Upper lobe of right lung (tissue), 1 donor: Measurements from ENCODE around the gene KIFC1. TPM values are rescaled to one million over a fixed set of nuclear protein-coding genes. Genes with fewer than 3 reads are reported as not detected.

Source experiments
- ATAC-seq: fragments of 200-7000 bp; cut with Tn5 transposase; one replicate; pipeline ENCODE4 v1.9.1; 2020; ENCODE audit warnings: mild to moderate bottlenecking, moderate library complexity
- DNase-seq: peaks from one replicate; pipeline ENCODE4 v3.0.0-alpha.2; 2020
- H3K27ac ChIP-seq: fragments of 200-600 bp; one replicate; pipeline ENCODE4 v1.8.0; 2022
- H3K27me3 ChIP-seq: fragments of 200-600 bp; one replicate; pipeline ENCODE4 v1.8.0; 2022; ENCODE audit warnings: mild to moderate bottlenecking
- H3K36me3 ChIP-seq: fragments of 200-600 bp; one replicate; pipeline ENCODE4 v1.8.0; 2022
- H3K4me1 ChIP-seq: fragments of 200-600 bp; one replicate; pipeline ENCODE4 v1.8.0; 2022
- H3K4me3 ChIP-seq: fragments of 200-600 bp; one replicate; pipeline ENCODE4 v1.8.0; 2022; ENCODE audit warnings: mild to moderate bottlenecking
- H3K9me3 ChIP-seq: fragments of 200-600 bp; one replicate; pipeline ENCODE4 v1.8.0; 2022
- intact Hi-C: fragments of 100-400 bp; cut with DNase I; formaldehyde crosslinking; loops from one replicate; pipeline ENCODE4 v1.11.0; 2022
- total RNA-seq: library from RNA; stranded (reverse); fragmentation: NEBNext Ultra II Directional; extraction: Animal tissue kit (Norgen Biotek cat#: 25700); gene quantifications from one replicate; pipeline ENCODE4 v1.2.1, GENCODE V29; 2021
- TF ChIP-seq, protein P1 (sequence below): fragments of 200-600 bp; IDR thresholded peaks from one replicate; pipeline ENCODE4 v1.8.0; 2022; ENCODE audit warnings: antibody characterized with exemption
- donor health status: DM: no; HTN: yes; CAD: no; lungs with severe emphysema.

KIFC1 gene
- total RNA-seq, 1 donor from 2014 or later, result 2.3 TPM

DNA sequence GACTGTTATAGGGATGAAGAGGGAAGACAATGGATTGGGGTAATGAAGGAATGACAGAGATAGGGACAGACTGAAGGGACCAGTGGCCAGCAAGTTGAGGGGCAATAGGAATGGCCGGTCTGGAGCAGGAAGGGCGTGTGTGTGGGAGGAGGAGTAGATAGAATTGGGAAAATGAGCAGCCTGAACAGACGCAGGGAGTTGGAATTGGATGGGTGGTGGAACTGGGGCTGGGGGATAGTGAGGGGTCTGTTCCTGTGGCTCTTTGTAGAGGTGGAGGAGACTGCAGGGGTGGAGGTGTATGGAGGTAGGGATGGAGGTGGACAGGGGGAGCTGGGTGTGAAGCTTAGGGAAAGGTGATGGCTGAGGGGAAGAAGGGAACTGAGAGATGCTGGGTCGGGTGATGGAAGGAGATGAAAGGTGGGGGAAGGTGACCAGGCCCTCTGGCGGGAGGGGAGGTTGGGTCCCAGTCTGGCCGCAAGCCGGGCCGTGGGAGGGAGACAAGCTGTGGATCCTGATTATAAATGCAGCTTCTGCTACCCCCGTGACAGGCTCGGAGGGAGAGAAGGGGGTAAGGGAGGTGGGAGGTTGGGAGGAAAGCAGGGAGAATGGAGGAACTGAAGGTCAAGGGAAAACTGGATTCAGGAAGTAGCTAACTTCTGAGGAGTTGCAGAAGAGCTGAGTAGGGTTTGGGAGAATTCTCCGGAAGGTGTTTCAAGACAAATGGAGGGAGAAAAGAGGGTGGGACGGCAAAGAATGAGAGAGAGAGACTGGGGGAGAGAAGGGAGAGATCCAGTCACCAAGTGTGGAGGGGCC lies 33.4 kb downstream of the KIFC1 start:
- H3K9me3 ChIP-seq, result no peaks in the 10 kb centered on the region
- intact Hi-C loops, result no loop called here
- ATAC-seq, result no peak

DNA sequence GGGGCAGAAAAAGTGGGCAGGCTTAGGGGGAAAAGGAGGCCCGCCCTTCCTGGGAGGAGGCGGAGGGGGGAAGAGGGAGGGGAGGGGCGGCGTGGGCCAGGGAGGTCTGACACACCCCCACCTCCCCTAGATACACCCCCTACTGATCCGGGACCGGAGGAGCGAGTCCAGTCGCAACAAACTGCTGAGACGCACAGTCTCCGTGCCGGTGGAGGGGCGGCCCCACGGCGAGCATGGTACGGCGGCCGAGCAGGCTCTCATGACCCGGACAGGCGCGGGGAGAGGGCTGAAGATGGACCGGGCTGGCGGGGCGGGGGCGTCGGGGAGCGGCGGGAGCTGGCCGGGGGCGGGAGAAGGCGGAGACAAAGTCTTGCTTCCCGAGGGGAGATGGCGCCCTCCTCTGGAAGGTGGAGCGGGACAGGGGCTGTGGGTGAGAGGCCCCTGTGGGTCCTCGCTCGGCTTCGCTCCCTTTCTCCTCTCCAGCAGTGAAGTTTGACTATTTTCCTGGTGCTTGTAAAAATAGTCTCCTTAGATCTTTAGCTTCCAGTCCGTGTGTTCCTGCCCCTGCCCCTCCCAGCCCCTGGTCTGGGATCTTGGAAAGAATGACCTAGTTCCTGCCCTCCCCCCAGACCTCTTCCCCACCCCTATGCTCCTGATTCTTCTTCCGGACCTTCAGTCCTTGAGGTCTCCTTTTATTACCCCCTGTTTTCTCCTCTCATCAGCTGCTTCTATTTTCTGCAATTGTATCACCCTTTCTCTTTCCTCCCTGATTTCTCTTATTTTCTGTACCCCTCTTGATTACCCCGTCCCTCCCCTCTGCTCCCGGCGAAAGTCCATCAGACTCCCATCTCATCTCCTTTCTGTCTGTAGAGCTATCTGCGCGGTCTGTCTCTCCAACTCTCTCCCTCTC lies 34.3 kb downstream of the KIFC1 start:
- H3K36me3 ChIP-seq, result no peaks in the 10 kb centered on the region
- H3K9me3 ChIP-seq, result no peaks in the 10 kb centered on the region
- ATAC-seq (peak; percentile 86), DNase-seq (peak; percentile 96)
- peak overlapping the region; percentile 64 for H3K4me3 ChIP-seq
- peaks cover 43% of the 10 kb centered on the region for H3K4me1 ChIP-seq
- intact Hi-C loops, result no loop called here
- TF ChIP-seq, protein P1, sequence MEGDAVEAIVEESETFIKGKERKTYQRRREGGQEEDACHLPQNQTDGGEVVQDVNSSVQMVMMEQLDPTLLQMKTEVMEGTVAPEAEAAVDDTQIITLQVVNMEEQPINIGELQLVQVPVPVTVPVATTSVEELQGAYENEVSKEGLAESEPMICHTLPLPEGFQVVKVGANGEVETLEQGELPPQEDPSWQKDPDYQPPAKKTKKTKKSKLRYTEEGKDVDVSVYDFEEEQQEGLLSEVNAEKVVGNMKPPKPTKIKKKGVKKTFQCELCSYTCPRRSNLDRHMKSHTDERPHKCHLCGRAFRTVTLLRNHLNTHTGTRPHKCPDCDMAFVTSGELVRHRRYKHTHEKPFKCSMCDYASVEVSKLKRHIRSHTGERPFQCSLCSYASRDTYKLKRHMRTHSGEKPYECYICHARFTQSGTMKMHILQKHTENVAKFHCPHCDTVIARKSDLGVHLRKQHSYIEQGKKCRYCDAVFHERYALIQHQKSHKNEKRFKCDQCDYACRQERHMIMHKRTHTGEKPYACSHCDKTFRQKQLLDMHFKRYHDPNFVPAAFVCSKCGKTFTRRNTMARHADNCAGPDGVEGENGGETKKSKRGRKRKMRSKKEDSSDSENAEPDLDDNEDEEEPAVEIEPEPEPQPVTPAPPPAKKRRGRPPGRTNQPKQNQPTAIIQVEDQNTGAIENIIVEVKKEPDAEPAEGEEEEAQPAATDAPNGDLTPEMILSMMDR, result peak; percentile 64
- peak overlapping the region; percentile 92 for H3K27ac ChIP-seq
- no peaks in the 10 kb centered on the region for H3K27me3 ChIP-seq

More for the DNA sequence above, 33.4 kb downstream of the KIFC1 start:
- peak overlapping the region; percentile 92 for H3K27ac ChIP-seq
- H3K4me1 ChIP-seq, result peaks cover 35% of the 10 kb centered on the region
- DNase-seq, result no peak
- peak overlapping the region; percentile 64 for H3K4me3 ChIP-seq
- no peaks in the 10 kb centered on the region for H3K36me3 ChIP-seq
- TF ChIP-seq, protein P1, result no peak
- H3K27me3 ChIP-seq, result no peaks in the 10 kb centered on the region

DNA sequence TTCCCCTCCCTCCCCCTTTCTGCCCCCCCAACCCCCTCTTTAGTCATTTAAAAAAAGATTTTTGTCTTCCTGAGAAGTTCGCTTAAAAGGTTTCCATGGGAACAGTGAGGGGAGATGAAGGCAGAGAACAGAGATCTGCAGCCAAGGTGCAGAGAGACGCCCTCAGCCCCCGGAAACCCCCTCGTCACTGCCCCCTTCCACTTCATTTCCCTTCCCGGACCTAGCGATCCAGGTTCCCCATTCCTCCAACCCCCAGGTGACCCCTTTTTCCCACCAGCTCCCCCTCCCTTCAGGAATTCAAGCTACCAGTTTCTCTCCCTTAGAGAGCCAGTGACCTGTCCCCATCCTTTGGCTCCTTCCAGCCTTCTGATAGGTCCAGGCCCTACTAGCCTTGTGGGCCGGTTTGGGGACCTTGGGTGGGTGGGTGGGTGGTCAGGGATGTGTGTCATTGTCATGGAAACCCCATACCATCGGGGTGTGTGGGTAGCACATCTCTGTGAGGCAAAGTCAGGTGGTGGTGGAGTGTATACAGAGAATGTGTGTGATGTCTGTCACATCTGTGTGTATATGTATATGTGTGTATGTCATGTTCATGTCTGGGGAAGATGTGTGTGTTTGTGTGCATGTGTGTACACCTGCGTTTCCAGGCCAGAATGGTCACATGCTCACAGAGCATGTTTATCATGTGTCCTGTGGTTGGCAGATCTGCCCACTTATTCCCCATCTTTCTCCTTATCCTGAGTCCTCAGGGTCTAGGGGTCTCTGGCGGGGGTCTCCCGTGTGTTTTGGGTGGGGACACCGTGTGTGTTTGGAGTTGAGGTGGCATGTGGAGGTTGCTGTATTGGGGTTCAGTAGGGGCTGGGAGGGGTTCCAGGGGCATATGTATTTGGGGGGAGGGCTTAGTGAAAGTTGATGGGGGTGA lies 35.2 kb downstream of the KIFC1 start:
- H3K27me3 ChIP-seq, result no peaks in the 10 kb centered on the region
- H3K4me3 ChIP-seq, result peak overlapping the region; percentile 64
- TF ChIP-seq, protein P1, result no peak
- ATAC-seq (no peak), DNase-seq (no peak)
- H3K4me1 ChIP-seq, result peaks cover 50% of the 10 kb centered on the region
- H3K27ac ChIP-seq, result peak overlapping the region; percentile 92
- no peaks in the 10 kb centered on the region for H3K9me3 ChIP-seq
- intact Hi-C loops, result no loop called here
- H3K36me3 ChIP-seq, result no peaks in the 10 kb centered on the region

DNA sequence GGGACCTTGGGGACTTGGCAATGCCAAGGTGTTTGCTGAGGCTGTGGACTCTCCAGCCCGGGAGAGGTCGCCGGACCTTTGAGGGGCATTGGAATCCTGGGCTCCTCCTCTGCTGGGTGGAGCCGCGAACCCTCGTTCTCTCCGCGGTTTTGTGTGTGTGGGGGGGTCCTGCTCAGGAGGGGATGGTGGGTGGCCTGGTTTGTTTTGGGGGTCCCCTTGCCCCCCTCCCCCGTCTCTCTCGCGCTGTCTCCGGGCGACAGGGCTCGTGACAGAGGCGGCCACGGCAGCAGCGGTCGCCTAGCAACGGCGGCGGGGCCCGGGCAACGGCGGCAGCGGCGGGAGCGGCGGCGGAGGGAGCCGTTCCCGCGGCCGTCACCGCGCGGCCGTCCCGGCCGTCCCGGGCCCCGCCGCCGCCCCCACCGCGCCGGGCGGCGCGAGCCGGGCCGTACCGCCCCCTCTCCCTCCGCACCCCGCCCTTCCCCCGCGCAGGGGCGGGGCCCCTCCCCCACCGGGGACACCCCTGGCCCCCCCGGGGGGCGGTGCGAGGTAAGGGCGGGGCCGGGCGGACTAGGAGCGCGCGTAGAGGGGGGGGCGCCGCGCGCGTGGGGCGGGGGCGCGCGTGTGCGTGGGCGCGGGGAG lies 36.1 kb downstream of the KIFC1 start:
- no peaks in the 10 kb centered on the region for H3K27me3 ChIP-seq
- peaks cover 55% of the 10 kb centered on the region for H3K4me1 ChIP-seq
- TF ChIP-seq, protein P1, result no peak
- peak; percentile 82 for DNase-seq
- H3K36me3 ChIP-seq, result no peaks in the 10 kb centered on the region
- H3K4me3 ChIP-seq, result peak overlapping the region; percentile 64
- ATAC-seq, result peak; percentile 2
- intact Hi-C loops, result no loop called here
- peak overlapping the region; percentile 51 for H3K27ac ChIP-seq
- no peaks in the 10 kb centered on the region for H3K9me3 ChIP-seq
